Ishikawa (cell line): ENCODE data around the gene MRPL27.

Experiments
- CEBPB ChIP-seq: IDR thresholded peaks from 2 replicates; pipeline ENCODE4 v1.6.1; 2012
- CREB1 ChIP-seq: IDR thresholded peaks from 2 replicates; pipeline ENCODE4 v1.6.1; 2012; ENCODE audit warnings: low read depth
- EGR1 ChIP-seq: IDR thresholded peaks from 2 replicates; pipeline ENCODE4 v1.6.1; 2012
- EP300 ChIP-seq: IDR thresholded peaks from 2 replicates; pipeline ENCODE4 v1.6.1; 2012; ENCODE audit warnings: borderline replicate concordance
- FOXM1 ChIP-seq: IDR thresholded peaks from 2 replicates; pipeline ENCODE4 v1.6.1; 2012; ENCODE audit warnings: low read depth, borderline replicate concordance
- NFIC ChIP-seq: IDR thresholded peaks from 2 replicates; pipeline ENCODE4 v1.6.1; 2012
- RAD21 ChIP-seq: IDR thresholded peaks from 2 replicates; pipeline ENCODE4 v1.6.1; 2012; ENCODE audit warnings: low read depth
- TAF1 ChIP-seq: IDR thresholded peaks from 2 replicates; pipeline ENCODE4 v1.6.1; 2012; ENCODE audit warnings: low read depth, mild to moderate bottlenecking
- TCF12 ChIP-seq: IDR thresholded peaks from 2 replicates; pipeline ENCODE4 v1.6.1; 2012; ENCODE audit warnings: low read depth
- TEAD4 ChIP-seq: IDR thresholded peaks from 2 replicates; pipeline ENCODE4 v1.6.1; 2012
- USF1 ChIP-seq: IDR thresholded peaks from 2 replicates; pipeline ENCODE4 v1.6.1; 2012
- YY1 ChIP-seq: IDR thresholded peaks from 2 replicates; pipeline ENCODE4 v1.6.1; 2012; ENCODE audit warnings: low read depth
- ZBTB7A ChIP-seq: IDR thresholded peaks from 2 replicates; pipeline ENCODE4 v1.6.1; 2012; ENCODE audit warnings: low read depth
- TF ChIP-seq, protein P1 (sequence below): IDR thresholded peaks from 2 replicates; pipeline ENCODE4 v1.6.1; 2012; ENCODE audit warnings: low read depth, mild to moderate bottlenecking
- TF ChIP-seq, protein P2 (sequence below): IDR thresholded peaks from 2 replicates; pipeline ENCODE4 v1.6.1; 2012

Gene MRPL27

DNA sequence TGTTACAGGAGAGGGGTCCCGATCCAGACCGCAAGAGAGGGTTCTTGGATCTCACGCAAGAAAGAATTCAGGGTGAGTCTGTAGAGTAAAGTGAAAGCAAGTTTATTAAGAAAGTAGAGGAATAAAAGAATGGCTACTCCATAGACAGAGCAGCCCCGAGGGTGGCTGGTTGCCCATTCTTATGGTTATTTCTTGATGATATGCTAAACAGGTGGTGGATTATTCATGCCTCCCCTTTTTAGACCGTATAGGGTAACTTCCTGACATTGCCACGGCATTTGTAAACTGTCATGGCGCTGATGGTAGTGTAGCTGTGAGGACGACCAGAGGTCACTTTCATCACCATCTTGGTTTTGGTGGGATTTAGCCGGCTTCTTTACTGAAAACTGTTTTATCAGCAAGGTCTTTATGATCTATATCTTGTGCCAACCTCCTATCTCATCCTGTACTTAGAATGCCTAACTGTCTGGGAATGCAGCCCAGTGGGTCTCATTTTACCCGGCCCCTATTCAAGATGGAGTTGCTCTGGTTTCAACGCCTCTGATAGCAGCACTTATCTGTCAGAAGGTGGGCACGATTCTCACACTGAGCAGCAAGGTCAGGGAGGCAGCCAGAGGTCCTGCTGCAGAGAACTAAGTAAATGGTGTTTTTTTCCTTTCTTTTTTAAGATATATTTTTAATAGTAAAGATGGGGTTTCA is 53.5 kb downstream of the MRPL27 start:
- no peak for TF ChIP-seq RAD21
- TF ChIP-seq YY1: no peak
- TF ChIP-seq, protein P1, sequence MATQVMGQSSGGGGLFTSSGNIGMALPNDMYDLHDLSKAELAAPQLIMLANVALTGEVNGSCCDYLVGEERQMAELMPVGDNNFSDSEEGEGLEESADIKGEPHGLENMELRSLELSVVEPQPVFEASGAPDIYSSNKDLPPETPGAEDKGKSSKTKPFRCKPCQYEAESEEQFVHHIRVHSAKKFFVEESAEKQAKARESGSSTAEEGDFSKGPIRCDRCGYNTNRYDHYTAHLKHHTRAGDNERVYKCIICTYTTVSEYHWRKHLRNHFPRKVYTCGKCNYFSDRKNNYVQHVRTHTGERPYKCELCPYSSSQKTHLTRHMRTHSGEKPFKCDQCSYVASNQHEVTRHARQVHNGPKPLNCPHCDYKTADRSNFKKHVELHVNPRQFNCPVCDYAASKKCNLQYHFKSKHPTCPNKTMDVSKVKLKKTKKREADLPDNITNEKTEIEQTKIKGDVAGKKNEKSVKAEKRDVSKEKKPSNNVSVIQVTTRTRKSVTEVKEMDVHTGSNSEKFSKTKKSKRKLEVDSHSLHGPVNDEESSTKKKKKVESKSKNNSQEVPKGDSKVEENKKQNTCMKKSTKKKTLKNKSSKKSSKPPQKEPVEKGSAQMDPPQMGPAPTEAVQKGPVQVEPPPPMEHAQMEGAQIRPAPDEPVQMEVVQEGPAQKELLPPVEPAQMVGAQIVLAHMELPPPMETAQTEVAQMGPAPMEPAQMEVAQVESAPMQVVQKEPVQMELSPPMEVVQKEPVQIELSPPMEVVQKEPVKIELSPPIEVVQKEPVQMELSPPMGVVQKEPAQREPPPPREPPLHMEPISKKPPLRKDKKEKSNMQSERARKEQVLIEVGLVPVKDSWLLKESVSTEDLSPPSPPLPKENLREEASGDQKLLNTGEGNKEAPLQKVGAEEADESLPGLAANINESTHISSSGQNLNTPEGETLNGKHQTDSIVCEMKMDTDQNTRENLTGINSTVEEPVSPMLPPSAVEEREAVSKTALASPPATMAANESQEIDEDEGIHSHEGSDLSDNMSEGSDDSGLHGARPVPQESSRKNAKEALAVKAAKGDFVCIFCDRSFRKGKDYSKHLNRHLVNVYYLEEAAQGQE: no peak
- TF ChIP-seq, protein P2, sequence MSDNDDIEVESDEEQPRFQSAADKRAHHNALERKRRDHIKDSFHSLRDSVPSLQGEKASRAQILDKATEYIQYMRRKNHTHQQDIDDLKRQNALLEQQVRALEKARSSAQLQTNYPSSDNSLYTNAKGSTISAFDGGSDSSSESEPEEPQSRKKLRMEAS: no peak
- no peak for TF ChIP-seq TEAD4
- no peak for TF ChIP-seq USF1
- TF ChIP-seq NFIC: no peak
- no peak for TF ChIP-seq CEBPB
- no peak for TF ChIP-seq EP300
- no peak for TF ChIP-seq ZBTB7A
- no peak for TF ChIP-seq EGR1
- no peak for TF ChIP-seq TAF1
- TF ChIP-seq TCF12: no peak
- no peak for TF ChIP-seq CREB1
- TF ChIP-seq FOXM1: no peak

- TF ChIP-seq FOXM1: no peak
- TF ChIP-seq RAD21: no peak
- TF ChIP-seq NFIC: no peak
- TF ChIP-seq TCF12: peak; percentile 51; the same call in 1 of the 2 replicates
- TF ChIP-seq EP300: no peak
- no peak for TF ChIP-seq YY1
- peak; percentile 51 for TF ChIP-seq TEAD4
- TF ChIP-seq EGR1: no peak
These were observed 54.3 kb downstream of the MRPL27 start for GRCh38 chr17:50318501-50319285.
